ENCODE data around the gene ANKFY1.
"Not testable (repeated sequence)": the region's sequence is repeated elsewhere in the genome, so short reads cannot be mapped to it uniquely, and the experiment has no call there.

ANKFY1 gene

GRCh38 chr17:4155980-4156620, 107.7 kb downstream of the ANKFY1 start:
- no peak for DNase-seq (ENCODE audit: low read depth)

GRCh38 chr17:4154201-4154600, 109.6 kb downstream of the ANKFY1 start:
- DNase-seq (ENCODE audit: low read depth) = no peak

- DNase-seq (ENCODE audit: low read depth) = no peak
Measured at GRCh38 chr17:4152471-4152870, 111.3 kb downstream of the ANKFY1 start.

- DNase-seq (ENCODE audit: low read depth) = no peak
Measured at GRCh38 chr17:4150096-4150495, 113.7 kb downstream of the ANKFY1 start.

- no peak for DNase-seq (ENCODE audit: low read depth)
Measured at GRCh38 chr17:4148611-4149308, 115.0 kb downstream of the ANKFY1 start.

GRCh38 chr17:4147751-4148310, 115.9 kb downstream of the ANKFY1 start:
- DNase-seq (ENCODE audit: low read depth) = no peak

- DNase-seq (ENCODE audit: low read depth) = no peak
Measured at GRCh38 chr17:4146641-4147040, 117.1 kb downstream of the ANKFY1 start.

GRCh38 chr17:4144422-4144747, 119.4 kb downstream of the ANKFY1 start:
- DNase-seq (ENCODE audit: low read depth) = no peak

- peak; percentile 85 for DNase-seq (ENCODE audit: low read depth)
Measured at GRCh38 chr17:4143563-4144421, 120.0 kb downstream of the ANKFY1 start.

- DNase-seq (ENCODE audit: low read depth) = peak; percentile 4
Measured at GRCh38 chr17:4142107-4142900, 121.5 kb downstream of the ANKFY1 start.

GRCh38 chr17:4140125-4140524, 123.7 kb downstream of the ANKFY1 start:
- no peak for DNase-seq (ENCODE audit: low read depth)

- not testable (repeated sequence) for DNase-seq (ENCODE audit: low read depth)
Measured at GRCh38 chr17:4138906-4139526, 124.8 kb downstream of the ANKFY1 start.

GRCh38 chr17:4136373-4136772, 127.4 kb downstream of the ANKFY1 start:
- DNase-seq (ENCODE audit: low read depth) = no peak

- no peak for DNase-seq (ENCODE audit: low read depth)
Measured at GRCh38 chr17:4135489-4135888, 128.3 kb downstream of the ANKFY1 start.

GRCh38 chr17:4134721-4135120, 129.1 kb downstream of the ANKFY1 start:
- DNase-seq (ENCODE audit: low read depth) = no peak

GRCh38 chr17:4130715-4131114, 133.1 kb downstream of the ANKFY1 start:
- DNase-seq (ENCODE audit: low read depth) = no peak

GRCh38 chr17:4127555-4127954, 136.2 kb downstream of the ANKFY1 start:
- DNase-seq (ENCODE audit: low read depth) = no peak

- DNase-seq (ENCODE audit: low read depth) = no peak
Measured at GRCh38 chr17:4125552-4125951, 138.2 kb downstream of the ANKFY1 start.

- no peak for DNase-seq (ENCODE audit: low read depth)
Measured at GRCh38 chr17:4124999-4125398, 138.8 kb downstream of the ANKFY1 start.

GRCh38 chr17:4120332-4120731, 143.4 kb downstream of the ANKFY1 start:
- no peak for DNase-seq (ENCODE audit: low read depth)

- DNase-seq (ENCODE audit: low read depth) = no peak
Measured at GRCh38 chr17:4119299-4119698, 144.5 kb downstream of the ANKFY1 start.

All from stimulated activated CD8-positive, alpha-beta memory T cell treated with anti-CD3 and anti-CD28 coated beads, Interleukin-12 subunit alpha, Interleukin-12 subunit beta, amount 100 ng/mL, for 1 hour (primary cell).